ENCODE measurements around the gene RAD51B.

The RAD51B gene

DNA sequence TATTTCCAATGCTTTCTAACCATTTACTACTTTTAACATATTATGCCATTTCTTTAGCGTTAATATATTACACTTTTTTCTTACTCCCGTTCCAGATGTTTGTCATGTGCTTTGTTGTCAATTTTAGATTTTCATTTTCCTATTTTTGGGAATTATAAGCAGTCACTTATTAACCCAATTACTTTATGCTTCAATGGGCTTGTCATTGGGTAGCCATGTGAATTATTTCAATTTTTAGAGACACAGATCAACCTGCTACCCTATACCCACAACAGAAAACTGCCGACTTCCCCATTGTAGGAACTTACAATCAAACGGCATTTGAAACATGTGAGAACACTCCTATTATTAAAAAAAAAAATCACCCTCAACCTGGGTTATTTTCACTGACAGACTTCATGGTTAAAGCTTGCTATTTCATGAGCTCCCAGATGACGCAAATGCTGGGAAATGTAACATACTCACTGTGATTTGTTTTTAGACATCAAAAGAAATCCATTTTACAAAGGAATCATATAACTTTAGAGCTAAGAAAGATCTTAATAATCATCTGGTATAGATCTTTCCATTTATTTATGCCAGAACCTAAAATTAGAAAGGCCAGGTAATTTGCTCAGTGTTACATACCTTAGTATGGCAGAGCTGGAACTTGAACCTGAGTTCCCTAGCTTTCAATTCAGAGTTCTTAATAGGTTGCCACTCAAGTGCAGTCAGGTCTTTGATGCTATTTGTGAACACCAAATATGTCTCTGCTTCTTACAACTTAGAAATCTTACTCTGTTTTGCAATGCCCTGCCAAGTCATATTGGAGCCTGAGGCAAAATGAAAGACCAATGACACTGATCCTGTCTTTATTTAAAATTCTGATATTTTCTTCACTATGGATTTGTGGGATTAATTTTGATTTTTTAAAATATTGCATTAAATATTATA, 340.4 kb downstream of the RAD51B start:
- TF ChIP-seq CTCF (IDR thresholded peaks at IDR 0.05; ENCODE audit: insufficient read depth, missing control alignments), result no peak
- DNase-seq (ENCODE audit: insufficient read length, low spot score) (no peak), FAIRE-seq (no peak)

GRCh38 chr14:68160779-68161546, 341.4 kb downstream of the RAD51B start:
- FAIRE-seq (no peak), DNase-seq (ENCODE audit: insufficient read length, low spot score) (no peak)
- TF ChIP-seq CTCF (IDR thresholded peaks at IDR 0.05; ENCODE audit: insufficient read depth, missing control alignments), result no peak

- DNase-seq (ENCODE audit: insufficient read length, low spot score) (no peak), FAIRE-seq (no peak)
- TF ChIP-seq CTCF (IDR thresholded peaks at IDR 0.05; ENCODE audit: insufficient read depth, missing control alignments), result no peak
Observed at GRCh38 chr14:68162887-68163286, 343.3 kb downstream of the RAD51B start.

DNA sequence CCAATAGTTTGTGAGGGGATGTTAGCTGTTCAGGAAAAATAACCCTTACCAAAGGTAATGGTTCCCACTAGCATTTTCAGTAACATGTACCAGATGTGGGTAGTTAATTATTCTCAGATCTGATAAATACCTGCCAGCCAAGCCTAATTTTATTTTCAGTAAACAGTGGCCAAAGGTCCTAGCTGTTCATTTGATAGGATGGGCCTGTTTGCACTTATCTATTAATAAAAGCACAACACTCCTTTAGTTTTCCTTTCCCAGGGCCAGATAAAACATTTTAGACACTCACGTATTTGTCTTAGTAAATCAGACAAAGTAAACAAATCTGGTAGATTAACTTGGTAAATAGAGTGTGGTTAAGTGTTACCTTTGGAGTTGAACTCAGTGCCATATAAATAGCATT, 345.1 kb downstream of the RAD51B start:
- DNase-seq (ENCODE audit: insufficient read length, low spot score), result no peak
- FAIRE-seq, result no peak
- no peak for TF ChIP-seq CTCF (IDR thresholded peaks at IDR 0.05; ENCODE audit: insufficient read depth, missing control alignments)

DNA sequence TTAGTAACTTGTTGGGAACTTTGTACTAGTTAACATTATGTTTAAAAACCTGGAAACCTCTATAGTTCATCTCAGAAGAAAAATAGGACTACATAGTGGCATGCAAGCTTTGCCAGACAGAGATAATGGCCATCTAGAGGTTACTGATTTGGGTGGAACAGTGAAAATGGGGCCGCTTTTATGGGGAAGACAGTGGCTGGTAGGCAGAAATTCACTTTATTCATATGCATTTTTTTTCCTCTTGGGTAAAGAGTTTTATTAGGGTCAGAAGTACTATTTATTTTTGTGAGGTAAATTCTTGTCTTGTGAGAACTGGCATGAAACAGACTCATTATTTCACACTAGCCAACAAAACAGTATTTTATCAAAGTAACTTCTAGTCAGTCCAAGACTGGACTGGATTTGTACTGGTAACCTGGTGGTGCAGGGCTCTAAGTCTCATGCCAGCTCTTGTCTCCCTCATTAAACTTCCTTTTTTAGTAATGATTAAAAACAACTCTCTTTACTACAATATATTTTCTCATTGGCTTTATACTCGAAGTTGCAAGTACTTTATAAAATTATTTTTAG, 345.8 kb downstream of the RAD51B start:
- TF ChIP-seq CTCF (IDR thresholded peaks at IDR 0.05; ENCODE audit: insufficient read depth, missing control alignments), result no peak
- no peak for DNase-seq (ENCODE audit: insufficient read length, low spot score)
- FAIRE-seq, result no peak

- FAIRE-seq (no peak), DNase-seq (ENCODE audit: insufficient read length, low spot score) (no peak)
- TF ChIP-seq CTCF (IDR thresholded peaks at IDR 0.05; ENCODE audit: insufficient read depth, missing control alignments), result no peak
Observed at GRCh38 chr14:68166731-68167382, 347.3 kb downstream of the RAD51B start.
